Activated CD4-positive, alpha-beta T cell treated with anti-CD3 and anti-CD28 coated beads, Interleukin-2, amount 10 ng/mL, durations not matched to agents 7 days and 5 days (primary cell): Measurements from ENCODE around the gene HOXB9. TPM values are rescaled to one million over a fixed set of nuclear protein-coding genes. Genes with fewer than 3 reads are reported as not detected.

Experiments
- CTCF ChIA-PET: fragments of 350-600 bp; sonication (Branson Sonifier 250); formaldehyde crosslinking; loops from one replicate; lab custom pipeline; 2021; ENCODE audit warnings: antibody characterized with exemption; lab: Charles Lee
- POLR2A ChIA-PET: fragments of 350-600 bp; sonication (Branson Sonifier 250); formaldehyde crosslinking; loops from one replicate; lab custom pipeline; 2021; ENCODE audit warnings: antibody characterized with exemption; lab: Charles Lee
- DNase-seq: peaks from one replicate; pipeline ENCODE4 v3.0.0-alpha.2; 2020
- H3K27ac Mint-ChIP-seq: one replicate; pipeline ENCODE4 v1.8.0; 2021; ENCODE audit warnings: mild to moderate bottlenecking, moderate library complexity, mixed read lengths
- H3K27me3 Mint-ChIP-seq: one replicate; pipeline ENCODE4 v1.8.0; 2021; ENCODE audit warnings: mixed read lengths
- H3K36me3 Mint-ChIP-seq: one replicate; pipeline ENCODE4 v1.8.0; 2021; ENCODE audit warnings: low read depth, mixed read lengths
- H3K4me1 Mint-ChIP-seq: one replicate; pipeline ENCODE4 v1.8.0; 2021; ENCODE audit warnings: mixed read lengths
- H3K4me3 Mint-ChIP-seq: one replicate; pipeline ENCODE4 v1.8.0; 2021; ENCODE audit warnings: mild to moderate bottlenecking, moderate library complexity, mixed read lengths
- H3K9me3 Mint-ChIP-seq: one replicate; pipeline ENCODE4 v1.8.0; 2021; ENCODE audit warnings: mixed read lengths
- total RNA-seq, 2 experiments: library from RNA; stranded (reverse); gene quantifications; one replicate each; pipeline ENCODE4 v1.2.3, GENCODE V29; 2021

The HOXB9 gene
- total RNA-seq, 2 experiments from 2014 or later = not detected

- DNase-seq = no peak
- Mint-ChIP-seq H3K27ac (no peak overlapping the region), H3K4me1 (peaks cover 40% of the 10 kb centered on the region), H3K27me3 (peaks cover 93% of the 10 kb centered on the region), H3K9me3 (no peaks in the 10 kb centered on the region), H3K4me3 (no peak overlapping the region), H3K36me3 (no peaks in the 10 kb centered on the region)
- POLR2A ChIA-PET = no interaction called here
- CTCF ChIA-PET = interaction anchor here (0.6 to 1.5 kb wide), 7 partner anchors 9 to 575 kb away, joined by 3 to 4 read pairs (median 3); no protein-coding TSS in a partner anchor
Measured at GRCh38 chr17:48601539-48602425, 24.4 kb downstream of the HOXB9 start.

- no peak overlapping the region for H3K4me3 Mint-ChIP-seq
- DNase-seq = no peak
- peaks cover 46% of the 10 kb centered on the region for H3K4me1 Mint-ChIP-seq
- ChIA-PET POLR2A (no interaction called here), CTCF (interaction anchor here (0.6 to 1.5 kb wide), 8 partner anchors 8 to 575 kb away, joined by 3 to 5 read pairs (median 4); no protein-coding TSS in a partner anchor)
- H3K27ac Mint-ChIP-seq = no peak overlapping the region
- H3K9me3 Mint-ChIP-seq = no peaks in the 10 kb centered on the region
- H3K27me3 Mint-ChIP-seq = peaks cover 94% of the 10 kb centered on the region
- H3K36me3 Mint-ChIP-seq = no peaks in the 10 kb centered on the region
Measured at GRCh38 chr17:48601207-48601538, 25.0 kb downstream of the HOXB9 start.

GRCh38 chr17:48600244-48601098 lies 25.7 kb downstream of the HOXB9 start:
- POLR2A ChIA-PET = no interaction called here
- no peak overlapping the region for H3K4me3 Mint-ChIP-seq

GRCh38 chr17:48599354-48599753 lies 26.8 kb downstream of the HOXB9 start:
- Mint-ChIP-seq H3K4me1 (peaks cover 50% of the 10 kb centered on the region), H3K9me3 (no peaks in the 10 kb centered on the region), H3K27me3 (peaks cover 93% of the 10 kb centered on the region), H3K27ac (no peak overlapping the region), H3K36me3 (no peaks in the 10 kb centered on the region), H3K4me3 (no peak overlapping the region)
- POLR2A ChIA-PET = no interaction called here
- no peak for DNase-seq
- CTCF ChIA-PET = interaction anchor here (1.0 to 1.1 kb wide), 2 partner anchors 19 to 24 kb away, joined by 3 read pairs; no protein-coding TSS in a partner anchor

More at GRCh38 chr17:48600244-48601098, 25.7 kb downstream of the HOXB9 start:
- Mint-ChIP-seq H3K27me3 (peaks cover 95% of the 10 kb centered on the region), H3K27ac (no peak overlapping the region), H3K36me3 (no peaks in the 10 kb centered on the region), H3K9me3 (no peaks in the 10 kb centered on the region), H3K4me1 (peaks cover 50% of the 10 kb centered on the region)
- CTCF ChIA-PET = interaction anchor here (0.6 to 1.1 kb wide), 6 partner anchors 9 to 465 kb away, joined by 3 to 5 read pairs (median 4); no protein-coding TSS in a partner anchor
- no peak for DNase-seq

GRCh38 chr17:48598736-48599135 lies 27.4 kb downstream of the HOXB9 start:
- H3K36me3 Mint-ChIP-seq = no peaks in the 10 kb centered on the region
- ChIA-PET POLR2A (no interaction called here), CTCF (interaction anchor here (1.0 to 1.1 kb wide), 2 partner anchors 20 to 25 kb away, joined by 3 read pairs; no protein-coding TSS in a partner anchor)
- H3K4me3 Mint-ChIP-seq = no peak overlapping the region
- H3K27me3 Mint-ChIP-seq = peaks cover 92% of the 10 kb centered on the region
- DNase-seq = no peak
- peaks cover 51% of the 10 kb centered on the region for H3K4me1 Mint-ChIP-seq
- H3K27ac Mint-ChIP-seq = no peak overlapping the region
- H3K9me3 Mint-ChIP-seq = no peaks in the 10 kb centered on the region

- no peak for DNase-seq
- H3K4me3 Mint-ChIP-seq = peak overlapping the region; percentile 62
- no peaks in the 10 kb centered on the region for H3K36me3 Mint-ChIP-seq
- POLR2A ChIA-PET = no interaction called here
- CTCF ChIA-PET = interaction anchor here (1.0 to 1.1 kb wide), 2 partner anchors 21 to 26 kb away, joined by 3 read pairs; no protein-coding TSS in a partner anchor
- H3K27me3 Mint-ChIP-seq = peaks cover 92% of the 10 kb centered on the region
- peak overlapping the region; percentile 59 for H3K27ac Mint-ChIP-seq
- H3K9me3 Mint-ChIP-seq = no peaks in the 10 kb centered on the region
- peaks cover 54% of the 10 kb centered on the region for H3K4me1 Mint-ChIP-seq
Measured at GRCh38 chr17:48597778-48598631, 28.2 kb downstream of the HOXB9 start.

- Mint-ChIP-seq H3K27me3 (peaks cover 92% of the 10 kb centered on the region), H3K27ac (peak overlapping the region; percentile 4), H3K36me3 (no peaks in the 10 kb centered on the region), H3K4me1 (peaks cover 58% of the 10 kb centered on the region), H3K9me3 (no peaks in the 10 kb centered on the region), H3K4me3 (peak overlapping the region; percentile 62)
- DNase-seq = peak; percentile 42
- CTCF ChIA-PET = no interaction called here
- POLR2A ChIA-PET = no interaction called here
Measured at GRCh38 chr17:48597528-48597777, 28.7 kb downstream of the HOXB9 start.

GRCh38 chr17:48596735-48597527 lies 29.2 kb downstream of the HOXB9 start:
- CTCF ChIA-PET = interaction anchor here (1.6 kb wide), 1 partner anchor 17 kb away, joined by 6 read pairs; no protein-coding TSS in a partner anchor
- Mint-ChIP-seq H3K9me3 (no peaks in the 10 kb centered on the region), H3K27me3 (peaks cover 92% of the 10 kb centered on the region), H3K27ac (no peak overlapping the region), H3K4me1 (peaks cover 55% of the 10 kb centered on the region), H3K36me3 (no peaks in the 10 kb centered on the region), H3K4me3 (peak overlapping the region; percentile 62)
- POLR2A ChIA-PET = no interaction called here
- no peak for DNase-seq

GRCh38 chr17:48596000-48596734 lies 30.0 kb downstream of the HOXB9 start:
- peaks cover 55% of the 10 kb centered on the region for H3K4me1 Mint-ChIP-seq
- ChIA-PET POLR2A (no interaction called here), CTCF (interaction anchor here (1.6 kb wide), 1 partner anchor 18 kb away, joined by 6 read pairs; no protein-coding TSS in a partner anchor)
- peak; percentile 40 for DNase-seq
- H3K27ac Mint-ChIP-seq = no peak overlapping the region
- peaks cover 2% of the 10 kb centered on the region for H3K36me3 Mint-ChIP-seq
- H3K27me3 Mint-ChIP-seq = peaks cover 92% of the 10 kb centered on the region
- H3K9me3 Mint-ChIP-seq = no peaks in the 10 kb centered on the region
- H3K4me3 Mint-ChIP-seq = peak overlapping the region; percentile 42

- no peak for DNase-seq
- Mint-ChIP-seq H3K27me3 (peaks cover 91% of the 10 kb centered on the region), H3K4me1 (peaks cover 55% of the 10 kb centered on the region), H3K27ac (no peak overlapping the region), H3K36me3 (peaks cover 3% of the 10 kb centered on the region), H3K4me3 (no peak overlapping the region), H3K9me3 (no peaks in the 10 kb centered on the region)
- CTCF ChIA-PET = interaction anchor here (1.6 to 1.7 kb wide), 2 partner anchors 18 to 30 kb away, joined by 4 to 6 read pairs; partner anchors contain the start of gene HOXB9
- POLR2A ChIA-PET = no interaction called here
Measured at GRCh38 chr17:48595278-48595999, 30.7 kb downstream of the HOXB9 start.
